ENCODE measurements around the gene CLPTM1L. TPM values are rescaled to one million over a fixed set of nuclear protein-coding genes. Genes with fewer than 3 reads are reported as not detected.
"Not testable (repeated sequence)": the region's sequence is repeated elsewhere in the genome, so short reads cannot be mapped to it uniquely, and the experiment has no call there.

CLPTM1L gene
- total RNA-seq, 1 donor: 252 TPM

DNA sequence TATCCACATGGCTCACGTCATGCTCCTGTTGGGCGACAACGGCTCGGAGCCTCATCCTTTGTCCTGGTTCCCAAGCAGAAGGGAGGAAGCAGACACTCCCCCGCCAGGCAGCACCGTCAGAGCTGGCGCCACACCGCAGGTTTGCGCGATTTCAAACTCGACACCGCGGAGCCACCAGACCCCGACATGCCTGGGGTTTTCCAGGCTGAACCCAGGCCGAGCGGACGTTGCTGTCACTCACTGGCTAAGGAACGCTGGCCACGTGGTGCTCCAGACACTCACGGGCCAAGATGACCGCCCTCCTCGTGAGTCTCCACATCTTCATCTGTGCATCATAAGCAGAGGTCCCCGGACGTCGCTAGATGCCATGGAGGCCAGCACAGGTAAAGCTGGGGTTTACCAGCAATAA is 59.0 kb downstream of the CLPTM1L start:
- no peak overlapping the region for H3K4me3 ChIP-seq (ENCODE audit: low read depth, low read length)
- no peak for DNase-seq (ENCODE audit: low read depth)
- TF ChIP-seq, protein P1, sequence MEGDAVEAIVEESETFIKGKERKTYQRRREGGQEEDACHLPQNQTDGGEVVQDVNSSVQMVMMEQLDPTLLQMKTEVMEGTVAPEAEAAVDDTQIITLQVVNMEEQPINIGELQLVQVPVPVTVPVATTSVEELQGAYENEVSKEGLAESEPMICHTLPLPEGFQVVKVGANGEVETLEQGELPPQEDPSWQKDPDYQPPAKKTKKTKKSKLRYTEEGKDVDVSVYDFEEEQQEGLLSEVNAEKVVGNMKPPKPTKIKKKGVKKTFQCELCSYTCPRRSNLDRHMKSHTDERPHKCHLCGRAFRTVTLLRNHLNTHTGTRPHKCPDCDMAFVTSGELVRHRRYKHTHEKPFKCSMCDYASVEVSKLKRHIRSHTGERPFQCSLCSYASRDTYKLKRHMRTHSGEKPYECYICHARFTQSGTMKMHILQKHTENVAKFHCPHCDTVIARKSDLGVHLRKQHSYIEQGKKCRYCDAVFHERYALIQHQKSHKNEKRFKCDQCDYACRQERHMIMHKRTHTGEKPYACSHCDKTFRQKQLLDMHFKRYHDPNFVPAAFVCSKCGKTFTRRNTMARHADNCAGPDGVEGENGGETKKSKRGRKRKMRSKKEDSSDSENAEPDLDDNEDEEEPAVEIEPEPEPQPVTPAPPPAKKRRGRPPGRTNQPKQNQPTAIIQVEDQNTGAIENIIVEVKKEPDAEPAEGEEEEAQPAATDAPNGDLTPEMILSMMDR (IDR thresholded peaks at IDR 0.05; ENCODE audit: insufficient read depth, low read depth, low read length): no peak

GRCh38 chr5:1285141-1285540 is 59.8 kb downstream of the CLPTM1L start:
- DNase-seq (ENCODE audit: low read depth): no peak

GRCh38 chr5:1284336-1284970 is 60.4 kb downstream of the CLPTM1L start:
- H3K4me3 ChIP-seq (ENCODE audit: low read depth, low read length): not testable (repeated sequence)

More at GRCh38 chr5:1285141-1285540, 59.8 kb downstream of the CLPTM1L start:
- H3K4me3 ChIP-seq (ENCODE audit: low read depth, low read length): no peak overlapping the region
- TF ChIP-seq, protein P1 (IDR thresholded peaks at IDR 0.05; ENCODE audit: insufficient read depth, low read depth, low read length): no peak

GRCh38 chr5:1283729-1284041 is 61.2 kb downstream of the CLPTM1L start:
- not testable (repeated sequence) for DNase-seq (ENCODE audit: low read depth); H3K4me3 ChIP-seq (ENCODE audit: low read depth, low read length)

More at GRCh38 chr5:1284336-1284970, 60.4 kb downstream of the CLPTM1L start:
- DNase-seq (ENCODE audit: low read depth): not testable (repeated sequence)

GRCh38 chr5:1282993-1283728 is 61.7 kb downstream of the CLPTM1L start:
- not testable (repeated sequence) for H3K4me3 ChIP-seq (ENCODE audit: low read depth, low read length); DNase-seq (ENCODE audit: low read depth)

GRCh38 chr5:1282131-1282992 is 62.5 kb downstream of the CLPTM1L start:
- DNase-seq (ENCODE audit: low read depth): no peak

DNA sequence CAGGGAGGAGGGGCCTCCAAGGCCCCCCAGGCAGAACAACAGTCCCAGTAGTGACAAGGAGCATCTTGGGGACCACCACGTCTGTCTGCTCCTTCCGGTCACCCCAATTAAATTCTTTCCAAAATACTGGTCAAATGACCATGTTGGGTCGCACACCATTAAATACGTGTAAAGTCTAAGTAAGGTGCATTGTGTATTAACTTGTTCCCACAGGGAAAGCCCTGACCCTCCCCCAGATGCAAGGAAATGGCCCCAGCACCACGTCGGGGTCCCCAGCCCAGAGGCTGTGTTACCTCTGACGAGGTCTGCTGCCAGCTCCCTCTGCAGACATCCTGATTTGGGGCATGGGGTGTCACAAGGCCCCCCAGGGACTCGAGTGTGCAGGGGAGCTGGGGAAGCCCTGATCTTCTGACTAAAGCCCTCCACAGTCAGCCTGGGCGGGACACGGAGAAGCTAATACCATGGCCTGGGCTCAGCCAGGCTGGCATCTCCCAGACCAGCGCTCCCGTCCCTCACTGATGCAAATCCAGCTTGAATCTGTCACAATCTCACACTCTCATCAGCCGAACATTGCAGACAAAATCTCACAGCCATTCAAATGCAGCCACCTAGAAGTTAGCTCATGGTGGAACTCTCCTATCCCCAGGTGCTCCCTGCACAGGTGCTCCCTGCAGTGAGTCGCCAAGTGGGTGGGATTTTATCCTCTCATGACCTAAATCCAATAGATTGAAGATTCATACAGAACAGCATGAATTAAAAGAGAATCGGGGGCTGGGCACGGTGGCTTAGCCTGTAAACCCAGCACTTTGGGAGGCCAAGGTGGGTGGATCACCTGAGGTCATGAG is 63.6 kb downstream of the CLPTM1L start:
- no peak overlapping the region for H3K4me3 ChIP-seq (ENCODE audit: low read depth, low read length)
- no peak for DNase-seq (ENCODE audit: low read depth)
- TF ChIP-seq, protein P1 (IDR thresholded peaks at IDR 0.05; ENCODE audit: insufficient read depth, low read depth, low read length): no peak

More at GRCh38 chr5:1282131-1282992, 62.5 kb downstream of the CLPTM1L start:
- no peak overlapping the region for H3K4me3 ChIP-seq (ENCODE audit: low read depth, low read length)
- TF ChIP-seq, protein P1 (IDR thresholded peaks at IDR 0.05; ENCODE audit: insufficient read depth, low read depth, low read length): no peak
